ENCODE results near the gene CTNNA3. TPM values are rescaled to one million over a fixed set of nuclear protein-coding genes. Genes with fewer than 3 reads are reported as not detected.

The CTNNA3 gene
- total and polyA plus RNA-seq, 4 donors: 0.38 to 8.9 (median 5.2) TPM

GRCh38 chr10:66295602-66296001 is 1400.4 kb downstream of the CTNNA3 start:
- Histone ChIP-seq H3K27ac (ENCODE audit: low read depth in 1 of 2, low read length in 2 of 2) (no peak overlapping the region), H3K4me1 (ENCODE audit: control insufficient read depth in 1 of 2, insufficient read depth in 2 of 2, low read length in 2 of 2) (no peaks in the 10 kb centered on the region), H3K27me3 (ENCODE audit: control insufficient read depth in 1 of 2, insufficient read depth in 2 of 2, low read length in 1 of 2) (no peaks in the 10 kb centered on the region), H3K9me3 (ENCODE audit: control insufficient read depth, low read length) (no peaks in the 10 kb centered on the region), H3K36me3 (ENCODE audit: control insufficient read depth in 1 of 2, insufficient read depth in 2 of 2, low read length in 1 of 2) (no peaks in the 10 kb centered on the region), H3K4me3 (ENCODE audit: low read length in 2 of 2) (no peak overlapping the region)
- no peak for ATAC-seq (ENCODE audit: low FRiP score)
- intact Hi-C loops (cut with DNase I): no loop called here
- DNase-seq: no peak
- WGBS, 2 donors: 61 to 72% methylated on average over 3 of the region's 3 CpGs

DNA sequence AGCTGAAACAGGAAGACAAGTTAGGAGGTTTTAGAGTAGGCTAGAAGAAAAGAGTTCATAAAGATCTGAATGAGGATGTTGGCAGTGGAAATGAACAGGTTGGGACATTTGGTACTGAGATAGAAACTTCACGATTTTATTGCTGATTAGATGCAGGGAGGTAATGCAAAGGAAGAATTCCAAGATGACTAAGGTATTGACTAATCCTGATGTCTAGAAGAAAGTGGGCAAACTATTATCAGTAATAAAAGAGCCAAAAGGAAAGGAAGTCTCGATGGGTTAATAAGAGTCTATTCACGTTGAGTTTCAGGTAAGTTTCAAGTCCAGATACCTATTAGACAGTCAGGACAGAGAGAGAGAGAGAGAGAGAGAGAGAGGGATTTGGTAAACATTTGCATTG is 1401.5 kb downstream of the CTNNA3 start:
- ATAC-seq (ENCODE audit: low FRiP score) (no peak), DNase-seq (no peak)
- Histone ChIP-seq H3K4me3 (ENCODE audit: low read length in 2 of 2) (no peak overlapping the region), H3K27ac (ENCODE audit: low read depth in 1 of 2, low read length in 2 of 2) (no peak overlapping the region), H3K9me3 (ENCODE audit: control insufficient read depth, low read length) (no peaks in the 10 kb centered on the region), H3K27me3 (ENCODE audit: control insufficient read depth in 1 of 2, insufficient read depth in 2 of 2, low read length in 1 of 2) (no peaks in the 10 kb centered on the region), H3K36me3 (ENCODE audit: control insufficient read depth in 1 of 2, insufficient read depth in 2 of 2, low read length in 1 of 2) (no peaks in the 10 kb centered on the region), H3K4me1 (ENCODE audit: control insufficient read depth in 1 of 2, insufficient read depth in 2 of 2, low read length in 2 of 2) (no peaks in the 10 kb centered on the region)
- WGBS, 2 donors: 77 to 83% methylated on average over 3 of the region's 3 CpGs
- intact Hi-C loops (cut with DNase I): no loop called here

- intact Hi-C loops (cut with DNase I): no loop called here
- no peaks in the 10 kb centered on the region for H3K9me3 ChIP-seq (ENCODE audit: control insufficient read depth, low read length)
- DNase-seq: no peak
- no peaks in the 10 kb centered on the region for H3K27me3 ChIP-seq (ENCODE audit: control insufficient read depth in 1 of 2, insufficient read depth in 2 of 2, low read length in 1 of 2)
- no peaks in the 10 kb centered on the region for H3K4me1 ChIP-seq (ENCODE audit: control insufficient read depth in 1 of 2, insufficient read depth in 2 of 2, low read length in 2 of 2)
- no peak overlapping the region for H3K4me3 ChIP-seq (ENCODE audit: low read length in 2 of 2)
- ATAC-seq (ENCODE audit: low FRiP score): no peak
- H3K27ac ChIP-seq (ENCODE audit: low read depth in 1 of 2, low read length in 2 of 2): no peak overlapping the region
- no peaks in the 10 kb centered on the region for H3K36me3 ChIP-seq (ENCODE audit: control insufficient read depth in 1 of 2, insufficient read depth in 2 of 2, low read length in 1 of 2)
Measured at GRCh38 chr10:66292922-66293321, 1403.1 kb downstream of the CTNNA3 start.

GRCh38 chr10:66292456-66292855 is 1403.5 kb downstream of the CTNNA3 start:
- H3K27me3 ChIP-seq (ENCODE audit: control insufficient read depth in 1 of 2, insufficient read depth in 2 of 2, low read length in 1 of 2): no peaks in the 10 kb centered on the region
- no peak overlapping the region for H3K27ac ChIP-seq (ENCODE audit: low read depth in 1 of 2, low read length in 2 of 2)
- DNase-seq (no peak), ATAC-seq (ENCODE audit: low FRiP score) (no peak)
- no peaks in the 10 kb centered on the region for H3K4me1 ChIP-seq (ENCODE audit: control insufficient read depth in 1 of 2, insufficient read depth in 2 of 2, low read length in 2 of 2)
- H3K4me3 ChIP-seq (ENCODE audit: low read length in 2 of 2): no peak overlapping the region
- H3K36me3 ChIP-seq (ENCODE audit: control insufficient read depth in 1 of 2, insufficient read depth in 2 of 2, low read length in 1 of 2): no peaks in the 10 kb centered on the region
- intact Hi-C loops (cut with DNase I): no loop called here
- no peaks in the 10 kb centered on the region for H3K9me3 ChIP-seq (ENCODE audit: control insufficient read depth, low read length)
- WGBS, 2 donors: 57 to 71% methylated on average over 1 of the region's 1 CpG

DNA sequence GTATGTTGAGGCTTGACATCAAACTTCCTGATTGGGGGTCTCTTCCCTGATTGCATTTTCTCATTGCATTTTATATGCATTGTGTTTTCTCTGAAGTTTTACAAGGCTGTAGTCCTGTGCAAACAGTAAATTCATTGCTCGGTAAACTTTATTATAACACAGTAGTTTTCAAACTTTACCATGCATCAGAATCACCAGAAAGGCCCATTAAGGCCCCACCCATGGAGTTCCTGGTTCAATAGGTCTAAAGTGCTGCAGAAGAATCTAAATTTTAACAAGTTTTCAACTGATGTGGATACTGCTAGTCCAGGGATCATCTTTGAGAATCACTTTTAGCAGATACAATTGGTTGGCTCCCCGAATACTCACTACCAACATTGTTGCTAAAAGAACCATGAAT is 1404.9 kb downstream of the CTNNA3 start:
- DNase-seq: no peak
- Histone ChIP-seq H3K9me3 (ENCODE audit: control insufficient read depth, low read length) (no peaks in the 10 kb centered on the region), H3K27me3 (ENCODE audit: control insufficient read depth in 1 of 2, insufficient read depth in 2 of 2, low read length in 1 of 2) (no peaks in the 10 kb centered on the region), H3K36me3 (ENCODE audit: control insufficient read depth in 1 of 2, insufficient read depth in 2 of 2, low read length in 1 of 2) (no peaks in the 10 kb centered on the region), H3K4me1 (ENCODE audit: control insufficient read depth in 1 of 2, insufficient read depth in 2 of 2, low read length in 2 of 2) (no peaks in the 10 kb centered on the region), H3K4me3 (ENCODE audit: low read length in 2 of 2) (no peak overlapping the region), H3K27ac (ENCODE audit: low read depth in 1 of 2, low read length in 2 of 2) (no peak overlapping the region)
- intact Hi-C loops (cut with DNase I): no loop called here
- 87% methylated on average over 2 of the region's 2 CpGs for WGBS, 2 donors
- ATAC-seq (ENCODE audit: low FRiP score): no peak

DNA sequence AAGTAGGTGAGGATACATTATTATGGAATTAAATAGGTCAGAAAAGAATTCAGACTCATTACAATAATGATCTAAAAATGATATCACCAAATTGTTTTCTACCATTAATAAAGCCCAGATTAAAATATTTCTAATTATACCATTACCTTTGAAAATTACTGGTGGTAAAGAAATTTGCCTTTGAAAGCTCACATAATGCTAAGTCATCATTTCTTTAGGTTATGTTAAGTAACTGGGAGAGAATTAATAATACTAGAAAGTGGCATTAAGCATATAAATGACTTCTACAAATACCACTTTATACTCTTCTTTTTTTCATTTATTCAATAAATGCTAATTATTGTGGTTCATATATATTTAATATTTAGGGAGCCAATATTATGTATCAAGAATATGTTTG is 1411.4 kb downstream of the CTNNA3 start:
- Histone ChIP-seq H3K27ac (ENCODE audit: low read depth in 1 of 2, low read length in 2 of 2) (no peak overlapping the region), H3K4me3 (ENCODE audit: low read length in 2 of 2) (no peak overlapping the region), H3K27me3 (ENCODE audit: control insufficient read depth in 1 of 2, insufficient read depth in 2 of 2, low read length in 1 of 2) (no peaks in the 10 kb centered on the region), H3K9me3 (ENCODE audit: control insufficient read depth, low read length) (no peaks in the 10 kb centered on the region), H3K36me3 (ENCODE audit: control insufficient read depth in 1 of 2, insufficient read depth in 2 of 2, low read length in 1 of 2) (no peaks in the 10 kb centered on the region), H3K4me1 (ENCODE audit: control insufficient read depth in 1 of 2, insufficient read depth in 2 of 2, low read length in 2 of 2) (no peaks in the 10 kb centered on the region)
- intact Hi-C loops (cut with DNase I): no loop called here
- ATAC-seq (ENCODE audit: low FRiP score) (no peak), DNase-seq (no peak)

DNA sequence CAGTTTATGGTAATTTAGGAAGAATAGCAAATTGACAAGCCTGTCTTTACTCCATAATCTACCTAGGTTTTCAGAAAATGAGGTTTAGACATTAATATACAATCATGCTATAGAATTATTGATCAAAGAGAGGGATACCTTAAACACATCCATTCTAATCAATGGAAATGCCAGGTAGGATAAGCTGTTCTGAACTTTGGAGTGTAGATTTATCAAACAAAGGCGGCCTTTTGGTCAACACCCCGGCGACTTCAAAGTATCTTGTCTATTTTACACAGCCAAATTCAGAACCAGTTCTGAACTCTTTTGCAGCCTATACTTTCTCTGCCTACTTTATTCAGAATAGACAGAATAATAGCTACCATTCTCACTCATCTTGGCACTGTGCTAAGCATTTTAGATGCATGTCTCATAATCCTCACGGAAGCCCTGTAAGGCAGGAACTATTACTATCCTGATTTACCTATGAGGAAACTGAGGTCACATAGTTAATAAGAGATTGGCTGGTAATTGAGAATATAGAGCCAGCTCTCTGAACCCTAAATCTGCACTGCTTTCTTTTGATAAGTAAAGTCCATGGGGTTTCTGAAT is 1412.0 kb downstream of the CTNNA3 start:
- no peaks in the 10 kb centered on the region for H3K4me1 ChIP-seq (ENCODE audit: control insufficient read depth in 1 of 2, insufficient read depth in 2 of 2, low read length in 2 of 2)

GRCh38 chr10:66283064-66283463 is 1412.9 kb downstream of the CTNNA3 start:
- H3K4me1 ChIP-seq (ENCODE audit: control insufficient read depth in 1 of 2, insufficient read depth in 2 of 2, low read length in 2 of 2): no peaks in the 10 kb centered on the region
- H3K36me3 ChIP-seq (ENCODE audit: control insufficient read depth in 1 of 2, insufficient read depth in 2 of 2, low read length in 1 of 2): no peaks in the 10 kb centered on the region
- intact Hi-C loops (cut with DNase I): no loop called here
- DNase-seq (no peak), ATAC-seq (ENCODE audit: low FRiP score) (no peak)
- no peaks in the 10 kb centered on the region for H3K27me3 ChIP-seq (ENCODE audit: control insufficient read depth in 1 of 2, insufficient read depth in 2 of 2, low read length in 1 of 2)
- H3K9me3 ChIP-seq (ENCODE audit: control insufficient read depth, low read length): no peaks in the 10 kb centered on the region
- H3K4me3 ChIP-seq (ENCODE audit: low read length in 2 of 2): no peak overlapping the region
- H3K27ac ChIP-seq (ENCODE audit: low read depth in 1 of 2, low read length in 2 of 2): no peak overlapping the region
- 86% methylated on average over 2 of the region's 2 CpGs for WGBS, 2 donors

More for the DNA sequence above, 1412.0 kb downstream of the CTNNA3 start:
- 92 to 93% methylated on average over 4 of the region's 4 CpGs for WGBS, 2 donors
- no peaks in the 10 kb centered on the region for H3K27me3 ChIP-seq (ENCODE audit: control insufficient read depth in 1 of 2, insufficient read depth in 2 of 2, low read length in 1 of 2)
- intact Hi-C loops (cut with DNase I): no loop called here
- H3K27ac ChIP-seq (ENCODE audit: low read depth in 1 of 2, low read length in 2 of 2): no peak overlapping the region
- no peak for ATAC-seq (ENCODE audit: low FRiP score)
- H3K36me3 ChIP-seq (ENCODE audit: control insufficient read depth in 1 of 2, insufficient read depth in 2 of 2, low read length in 1 of 2): no peaks in the 10 kb centered on the region
- H3K4me3 ChIP-seq (ENCODE audit: low read length in 2 of 2): no peak overlapping the region
- no peaks in the 10 kb centered on the region for H3K9me3 ChIP-seq (ENCODE audit: control insufficient read depth, low read length)
- DNase-seq: no peak

DNA sequence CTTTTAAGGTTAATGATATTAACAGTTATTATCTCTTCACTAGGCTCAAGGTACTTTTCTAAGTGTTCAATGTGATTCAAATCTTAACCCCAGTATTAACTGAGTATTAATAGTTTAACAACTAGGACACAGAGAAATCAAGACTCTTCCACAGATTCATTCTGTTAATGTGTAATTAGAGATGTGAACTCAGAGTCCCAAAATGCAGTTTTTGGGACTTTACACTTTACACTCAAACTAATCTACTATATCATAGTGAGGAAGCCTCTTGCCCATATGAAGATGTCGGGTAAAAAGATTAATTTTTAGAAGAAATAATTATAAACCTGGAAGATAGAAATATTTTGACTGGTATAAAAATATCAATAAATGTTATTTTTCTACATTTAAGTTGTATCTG is 1414.7 kb downstream of the CTNNA3 start:
- no peak overlapping the region for H3K27ac ChIP-seq (ENCODE audit: low read depth in 1 of 2, low read length in 2 of 2)
- H3K27me3 ChIP-seq (ENCODE audit: control insufficient read depth in 1 of 2, insufficient read depth in 2 of 2, low read length in 1 of 2): no peaks in the 10 kb centered on the region
- H3K36me3 ChIP-seq (ENCODE audit: control insufficient read depth in 1 of 2, insufficient read depth in 2 of 2, low read length in 1 of 2): no peaks in the 10 kb centered on the region
- ATAC-seq (ENCODE audit: low FRiP score) (no peak), DNase-seq (no peak)
- WGBS, 2 donors: 84 to 85% methylated on average over 1 of the region's 1 CpG
- intact Hi-C loops (cut with DNase I): no loop called here
- no peak overlapping the region for H3K4me3 ChIP-seq (ENCODE audit: low read length in 2 of 2)
- no peaks in the 10 kb centered on the region for H3K9me3 ChIP-seq (ENCODE audit: control insufficient read depth, low read length)
- no peaks in the 10 kb centered on the region for H3K4me1 ChIP-seq (ENCODE audit: control insufficient read depth in 1 of 2, insufficient read depth in 2 of 2, low read length in 2 of 2)
